ENCODE results near the gene TTC7B.

TTC7B gene

DNA sequence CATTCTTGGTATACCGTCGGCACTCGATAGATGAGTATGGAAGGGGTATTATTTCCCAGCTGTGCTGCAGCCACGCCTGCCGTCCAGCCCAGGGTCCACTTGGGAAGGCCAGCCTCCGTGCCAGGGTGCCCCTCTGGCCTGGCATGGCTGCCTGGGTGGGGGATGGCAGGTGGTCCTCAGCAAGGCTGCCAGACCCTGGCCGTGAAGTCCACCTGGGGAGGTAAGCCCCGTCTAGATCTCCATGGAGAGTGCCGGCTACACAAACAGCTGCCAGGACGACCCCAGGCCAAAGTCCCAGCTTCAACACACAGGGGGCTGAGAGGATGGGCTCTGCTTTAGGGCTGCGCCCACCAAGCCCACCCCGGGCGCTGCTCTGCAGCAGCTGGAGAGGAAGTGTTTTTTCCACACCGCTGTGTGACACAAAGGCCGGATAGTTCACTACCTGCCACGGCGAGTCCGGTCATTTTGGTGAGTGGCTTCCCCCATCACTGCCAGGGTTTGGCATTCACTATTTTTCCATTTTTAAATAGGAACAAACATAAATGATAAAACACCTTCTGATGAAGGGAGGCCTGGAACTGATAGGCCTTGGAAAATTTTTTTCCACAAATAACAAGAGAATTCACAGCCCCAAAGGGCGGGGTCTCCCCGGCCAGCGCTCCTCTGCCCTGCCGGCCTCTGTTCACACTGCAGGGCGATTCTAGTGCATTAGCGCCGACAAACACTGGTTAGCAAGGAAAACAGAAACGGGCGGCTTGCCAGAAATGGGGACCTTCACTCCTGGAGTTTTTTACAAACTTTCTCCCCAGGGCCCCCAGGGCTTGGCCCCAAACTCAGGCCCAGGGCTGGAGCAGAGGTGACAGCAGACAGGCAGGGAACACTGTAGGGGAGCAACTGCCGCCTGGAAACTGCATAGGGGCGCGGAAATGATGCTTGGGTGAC lies 257.9 kb downstream of the TTC7B start:
- DNase-seq (ENCODE audit: low spot score), result no peak

DNA sequence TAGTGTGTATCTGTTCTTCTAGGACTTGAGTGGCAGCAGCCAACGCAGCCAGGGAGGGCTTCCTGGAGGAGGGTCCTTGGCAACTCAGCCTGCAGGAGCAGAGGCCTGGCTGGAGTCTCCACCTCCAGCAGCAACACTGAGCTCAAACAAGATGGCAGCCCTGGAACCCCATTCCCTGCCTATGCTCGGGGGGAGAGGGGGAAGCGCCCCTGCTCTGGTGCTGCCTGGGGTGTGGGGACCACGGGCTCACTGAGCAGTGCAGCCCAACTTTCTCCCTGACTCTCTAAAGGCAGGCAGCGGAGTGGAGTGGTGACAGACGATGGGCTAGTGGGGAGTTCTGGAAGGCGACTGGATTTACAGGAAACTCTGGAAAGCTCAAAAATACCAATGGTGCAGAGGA lies 258.7 kb downstream of the TTC7B start:
- no peak for DNase-seq (ENCODE audit: low spot score)

DNA sequence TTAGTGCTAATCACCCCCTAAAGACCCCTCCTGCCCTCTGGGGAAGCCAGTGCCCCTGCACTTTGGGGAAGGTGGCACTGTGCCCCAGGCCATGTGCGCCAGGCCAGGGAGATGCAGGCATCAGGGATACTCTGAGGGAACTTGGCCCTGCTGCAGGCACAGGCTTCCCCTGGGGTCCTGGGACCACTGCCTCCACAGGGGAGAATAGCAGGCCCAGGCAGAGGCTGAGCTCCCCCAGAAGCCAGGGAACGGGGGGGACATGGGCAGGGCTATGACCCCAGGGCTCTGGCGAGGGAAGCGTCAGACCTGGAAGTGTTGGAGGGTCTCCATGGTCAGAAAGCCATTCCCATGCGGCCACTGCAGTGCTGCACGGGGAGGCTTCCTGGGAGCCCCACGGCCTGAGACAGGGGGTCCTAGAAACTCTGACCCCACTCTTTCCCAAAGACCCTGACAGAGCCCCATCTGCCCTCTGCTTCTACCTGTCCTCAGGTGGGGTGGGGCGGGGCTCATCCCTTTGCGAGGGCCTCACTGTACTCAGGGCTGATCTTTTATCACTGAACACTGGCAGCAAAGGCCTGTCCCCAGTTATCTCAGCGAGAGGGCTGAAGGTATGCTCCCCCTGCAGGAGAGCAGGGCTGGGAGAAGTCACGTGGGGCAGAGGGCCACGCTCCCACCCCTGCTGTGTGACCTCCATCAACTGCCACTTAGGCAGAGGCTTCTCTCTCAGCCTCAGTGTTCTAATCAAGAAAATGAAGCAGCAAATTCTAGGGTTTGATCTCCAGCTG lies 259.4 kb downstream of the TTC7B start:
- no peak for DNase-seq (ENCODE audit: low spot score)

DNA sequence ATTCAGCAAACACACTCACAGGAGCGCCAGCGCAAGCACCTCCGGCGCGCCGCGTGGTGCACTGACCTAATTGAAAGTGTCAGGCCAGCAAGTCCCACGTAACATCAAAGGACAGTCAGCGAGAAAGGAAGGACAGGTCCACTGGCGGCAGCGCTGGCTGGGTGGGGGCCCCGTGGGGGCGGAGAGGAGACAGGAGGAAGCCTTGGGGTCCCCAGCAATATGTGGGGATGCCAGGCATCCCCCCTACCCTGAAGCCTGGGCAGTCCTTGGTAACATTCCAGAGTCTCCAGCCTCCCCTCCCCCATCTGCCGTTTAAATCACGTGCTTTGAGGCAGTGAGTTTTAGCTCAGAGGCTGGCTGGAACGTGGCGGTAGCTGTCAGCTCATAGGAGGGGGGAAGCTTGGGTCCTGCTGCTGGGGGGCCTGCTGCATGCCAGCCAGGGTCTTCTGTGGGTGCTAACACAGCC lies 260.2 kb downstream of the TTC7B start:
- no peak for DNase-seq (ENCODE audit: low spot score)

GRCh38 chr14:90555126-90556011 lies 260.9 kb downstream of the TTC7B start:
- DNase-seq (ENCODE audit: low spot score), result no peak

DNA sequence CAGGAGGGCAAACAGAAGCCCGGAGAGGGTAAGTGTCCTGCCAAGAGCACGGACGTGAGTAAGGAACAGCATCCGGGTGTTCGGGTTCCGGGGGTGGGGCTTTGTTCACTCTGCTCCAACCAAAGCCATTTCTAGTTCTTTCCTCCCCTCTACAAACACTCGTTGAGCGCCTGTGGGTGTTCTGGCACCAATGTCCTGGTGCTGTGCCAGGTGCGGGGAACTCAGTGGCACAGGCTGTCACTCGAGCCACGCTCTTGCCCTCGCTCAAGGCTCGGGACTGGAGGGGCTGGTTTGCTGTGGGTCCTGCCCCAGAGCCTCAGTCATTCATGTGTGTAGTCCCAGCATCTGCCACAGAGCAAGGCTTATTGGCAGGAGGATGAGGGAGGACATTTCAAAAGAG lies 261.9 kb downstream of the TTC7B start:
- no peak for DNase-seq (ENCODE audit: low spot score)

DNA sequence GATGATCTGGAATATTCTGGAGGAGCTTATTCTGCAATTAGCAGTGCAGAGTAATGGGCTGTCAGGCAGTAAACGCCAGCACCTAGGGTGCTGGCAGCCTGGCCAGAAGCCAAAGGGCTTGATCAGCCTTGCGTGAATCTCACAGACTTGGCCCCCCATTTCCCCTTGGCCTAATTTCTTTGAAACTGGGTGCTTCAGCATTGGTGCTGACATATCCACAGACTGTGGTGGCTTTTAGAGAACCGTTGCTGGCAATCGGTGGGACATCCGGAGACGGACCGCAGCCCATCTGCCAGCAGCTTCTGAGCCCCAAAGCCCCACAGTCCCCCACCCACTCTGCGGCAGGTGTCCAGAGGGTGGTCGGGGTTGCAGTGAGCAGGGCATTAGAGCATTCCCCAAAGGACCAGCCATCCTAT lies 262.3 kb downstream of the TTC7B start:
- DNase-seq (ENCODE audit: low spot score), result no peak

GRCh38 chr14:90553298-90553920 lies 262.8 kb downstream of the TTC7B start:
- no peak for DNase-seq (ENCODE audit: low spot score)

- DNase-seq (ENCODE audit: low spot score), result no peak
Observed at GRCh38 chr14:90552465-90553297, 263.5 kb downstream of the TTC7B start.

- DNase-seq (ENCODE audit: low spot score), result no peak
Observed at GRCh38 chr14:90551733-90552464, 264.3 kb downstream of the TTC7B start.

DNA sequence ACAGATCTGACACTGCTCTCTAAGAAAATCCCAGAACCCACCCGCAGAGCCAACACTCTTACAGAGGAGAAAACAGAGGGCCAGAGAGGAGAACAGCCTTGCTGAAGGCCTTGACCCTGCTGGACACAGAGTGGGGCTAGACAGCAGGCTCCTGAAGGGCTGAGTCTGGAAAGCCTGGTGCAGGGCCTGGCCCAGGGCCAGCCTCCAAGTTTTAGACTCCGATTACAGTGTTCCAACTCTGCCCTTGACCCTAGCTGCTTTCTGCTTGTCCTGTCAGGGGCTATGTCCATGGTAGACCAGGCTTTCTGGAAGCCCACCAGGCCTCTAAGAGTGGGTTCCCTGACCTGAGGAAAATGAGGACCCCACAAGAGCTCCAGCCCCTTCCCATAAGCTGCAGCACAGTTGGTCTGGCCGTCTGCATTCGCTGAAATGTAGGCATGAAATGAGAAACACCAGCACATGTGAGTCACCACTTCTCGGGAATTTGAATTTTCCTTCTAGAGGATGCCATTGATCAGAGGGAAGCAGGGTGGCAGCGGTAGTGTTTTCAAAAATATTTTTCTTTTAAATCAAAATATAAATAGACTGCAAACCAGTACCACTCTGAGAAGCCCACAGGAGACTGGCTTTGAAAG lies 265.0 kb downstream of the TTC7B start:
- no peak for DNase-seq (ENCODE audit: low spot score)

- no peak for DNase-seq (ENCODE audit: low spot score)
Observed at GRCh38 chr14:90549794-90550641, 266.2 kb downstream of the TTC7B start.

- DNase-seq (ENCODE audit: low spot score), result no peak
Observed at GRCh38 chr14:90548455-90548854, 267.8 kb downstream of the TTC7B start.

- DNase-seq (ENCODE audit: low spot score), result no peak
Observed at GRCh38 chr14:90547968-90548367, 268.3 kb downstream of the TTC7B start.

GRCh38 chr14:90547250-90547649 lies 269.0 kb downstream of the TTC7B start:
- no peak for DNase-seq (ENCODE audit: low spot score)

DNA sequence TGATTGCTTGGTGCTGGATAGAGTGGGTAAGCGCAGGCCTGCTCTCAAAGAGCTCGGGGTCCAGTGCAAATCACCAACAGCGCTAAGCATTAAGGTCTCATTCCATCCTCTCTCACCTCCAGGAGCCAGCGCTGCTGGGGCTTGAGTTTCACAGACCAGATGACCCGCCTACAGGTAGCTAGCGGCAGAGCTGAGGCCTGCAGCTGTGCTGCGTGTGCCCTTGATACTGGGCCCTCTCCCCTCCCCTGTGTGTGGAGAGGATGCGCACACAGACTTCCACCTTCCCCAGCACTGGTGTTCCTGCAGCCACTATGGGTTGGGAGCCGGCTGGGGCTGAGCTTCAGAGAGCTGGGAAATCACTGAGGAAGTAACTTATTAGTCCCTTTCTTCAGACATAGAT lies 269.5 kb downstream of the TTC7B start:
- no peak for DNase-seq (ENCODE audit: low spot score)

- peak; percentile 64 for DNase-seq (ENCODE audit: low spot score)
Observed at GRCh38 chr14:90545966-90546751, 270.1 kb downstream of the TTC7B start.

DNA sequence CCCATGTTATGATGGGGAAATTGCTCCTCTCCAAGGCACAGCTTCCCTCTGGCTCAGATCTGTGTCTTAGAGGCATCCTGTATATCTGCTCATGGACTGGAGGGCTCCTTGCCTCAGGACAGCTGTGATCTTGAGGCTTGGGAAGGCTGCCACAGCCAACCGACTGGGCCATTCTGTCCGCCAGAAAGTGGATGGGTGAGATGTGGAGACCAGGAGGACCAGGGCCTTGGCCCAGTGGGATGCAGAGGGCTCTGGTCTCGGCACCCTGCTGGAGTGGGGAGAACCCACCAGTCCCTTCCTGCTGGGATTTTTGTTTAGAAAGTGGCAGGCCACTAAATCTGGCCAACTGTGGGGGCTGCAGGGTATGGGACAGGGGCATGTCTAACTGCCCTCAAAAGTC lies 270.8 kb downstream of the TTC7B start:
- DNase-seq (ENCODE audit: low spot score), result no peak
